Measurements from ENCODE around the gene ELOB. TPM values are rescaled to one million over a fixed set of nuclear protein-coding genes. Genes with fewer than 3 reads are reported as not detected.
A peak's percentile ranks its signal among the peaks of the same experiment; 100 is the strongest.

Gene ELOB
- total RNA-seq, 4 donors from 2014 or later: 66.8 to 243 (median 220) TPM

DNA sequence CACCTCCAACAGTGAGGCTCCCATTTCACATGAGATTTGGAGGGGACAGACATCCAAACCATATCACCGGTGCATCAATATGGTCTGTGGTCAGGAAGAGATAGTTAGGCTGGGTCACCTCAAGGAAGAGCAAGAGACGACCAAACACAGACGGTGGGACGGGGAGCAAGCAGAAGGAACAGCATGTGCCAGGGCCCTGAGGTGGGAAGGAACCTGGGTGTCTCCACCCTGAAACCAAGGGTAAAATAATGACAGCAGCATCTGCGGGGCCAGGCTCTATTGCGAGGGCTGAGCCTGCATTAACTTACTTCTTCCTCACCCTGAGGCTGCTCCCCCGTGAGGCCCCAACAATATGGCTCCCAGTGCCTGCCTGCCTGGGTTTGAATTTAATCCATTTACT is 31.1 kb upstream of the ELOB start:
- Histone ChIP-seq H3K36me3 (no peaks in the 10 kb centered on the region), H3K27ac (no peak overlapping the region)
- peak in 1 of 3 donors; percentile 14 for DNase-seq

DNA sequence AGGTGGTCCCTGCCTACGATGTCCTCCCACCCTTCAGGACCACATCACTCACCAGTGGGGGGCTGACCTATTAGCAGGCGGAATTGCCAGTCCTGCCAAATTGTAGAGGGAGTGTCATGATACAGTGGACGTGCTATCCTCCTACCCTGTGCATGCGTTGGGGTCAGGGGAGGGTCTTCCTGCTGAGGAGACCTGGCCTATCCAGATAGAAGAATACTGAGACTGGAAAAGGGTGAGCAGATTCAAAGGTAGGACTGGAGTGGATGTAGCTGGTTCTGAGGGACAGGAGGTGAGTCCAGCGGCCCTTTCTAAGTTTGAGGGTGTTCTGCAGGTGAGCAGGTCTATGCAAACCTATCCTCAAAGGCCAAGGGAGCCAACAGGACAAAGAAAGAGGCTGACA is 29.2 kb upstream of the ELOB start:
- H3K36me3 ChIP-seq: no peaks in the 10 kb centered on the region
- H3K9me3 ChIP-seq: peaks cover 0 to 8% (median 2%) of the 10 kb centered on the region in 4 donors
- H3K4me1 ChIP-seq: no peaks in the 10 kb centered on the region
- TF ChIP-seq, protein P1, sequence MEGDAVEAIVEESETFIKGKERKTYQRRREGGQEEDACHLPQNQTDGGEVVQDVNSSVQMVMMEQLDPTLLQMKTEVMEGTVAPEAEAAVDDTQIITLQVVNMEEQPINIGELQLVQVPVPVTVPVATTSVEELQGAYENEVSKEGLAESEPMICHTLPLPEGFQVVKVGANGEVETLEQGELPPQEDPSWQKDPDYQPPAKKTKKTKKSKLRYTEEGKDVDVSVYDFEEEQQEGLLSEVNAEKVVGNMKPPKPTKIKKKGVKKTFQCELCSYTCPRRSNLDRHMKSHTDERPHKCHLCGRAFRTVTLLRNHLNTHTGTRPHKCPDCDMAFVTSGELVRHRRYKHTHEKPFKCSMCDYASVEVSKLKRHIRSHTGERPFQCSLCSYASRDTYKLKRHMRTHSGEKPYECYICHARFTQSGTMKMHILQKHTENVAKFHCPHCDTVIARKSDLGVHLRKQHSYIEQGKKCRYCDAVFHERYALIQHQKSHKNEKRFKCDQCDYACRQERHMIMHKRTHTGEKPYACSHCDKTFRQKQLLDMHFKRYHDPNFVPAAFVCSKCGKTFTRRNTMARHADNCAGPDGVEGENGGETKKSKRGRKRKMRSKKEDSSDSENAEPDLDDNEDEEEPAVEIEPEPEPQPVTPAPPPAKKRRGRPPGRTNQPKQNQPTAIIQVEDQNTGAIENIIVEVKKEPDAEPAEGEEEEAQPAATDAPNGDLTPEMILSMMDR (IDR thresholded peaks at IDR 0.05): no peak
- TF ChIP-seq POLR2A (IDR thresholded peaks at IDR 0.05): no peak
- H3K27me3 ChIP-seq: no peaks in the 10 kb centered on the region
- no peak overlapping the region for H3K27ac ChIP-seq
- H3K4me3 ChIP-seq: no peak overlapping the region
- DNase-seq: peak in 1 of 3 donors; percentile 6

More for the DNA sequence above, 31.1 kb upstream of the ELOB start:
- Histone ChIP-seq H3K27me3 (no peaks in the 10 kb centered on the region), H3K9me3 (peaks cover 0 to 8% (median 2%) of the 10 kb centered on the region in 4 donors), H3K4me1 (no peaks in the 10 kb centered on the region), H3K4me3 (no peak overlapping the region)
- TF ChIP-seq POLR2A (IDR thresholded peaks at IDR 0.05): no peak
- TF ChIP-seq, protein P1 (IDR thresholded peaks at IDR 0.05): no peak

DNA sequence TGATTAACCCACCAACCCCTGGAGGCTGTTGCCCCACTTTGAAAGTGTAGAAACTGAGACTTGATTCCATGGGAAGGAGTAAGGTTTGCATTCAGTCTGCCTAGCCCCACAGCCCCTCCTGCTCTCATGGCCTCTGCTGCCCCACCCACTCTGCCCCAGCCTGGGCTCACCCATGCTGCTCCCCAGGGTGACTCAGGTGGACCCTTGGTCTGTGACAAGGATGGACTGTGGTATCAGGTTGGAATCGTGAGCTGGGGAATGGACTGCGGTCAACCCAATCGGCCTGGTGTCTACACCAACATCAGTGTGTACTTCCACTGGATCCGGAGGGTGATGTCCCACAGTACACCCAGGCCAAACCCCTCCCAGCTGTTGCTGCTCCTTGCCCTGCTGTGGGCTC is 27.6 kb upstream of the ELOB start:
- H3K9me3 ChIP-seq: peaks cover 0 to 8% (median 2%) of the 10 kb centered on the region in 4 donors
- H3K27ac ChIP-seq: no peak overlapping the region
- H3K4me1 ChIP-seq: no peaks in the 10 kb centered on the region
- no peak overlapping the region for H3K4me3 ChIP-seq
- TF ChIP-seq, protein P1 (IDR thresholded peaks at IDR 0.05): no peak
- no peak for TF ChIP-seq POLR2A (IDR thresholded peaks at IDR 0.05)
- H3K27me3 ChIP-seq: no peaks in the 10 kb centered on the region
- DNase-seq: peak in 1 of 3 donors; percentile 39
- no peaks in the 10 kb centered on the region for H3K36me3 ChIP-seq

DNA sequence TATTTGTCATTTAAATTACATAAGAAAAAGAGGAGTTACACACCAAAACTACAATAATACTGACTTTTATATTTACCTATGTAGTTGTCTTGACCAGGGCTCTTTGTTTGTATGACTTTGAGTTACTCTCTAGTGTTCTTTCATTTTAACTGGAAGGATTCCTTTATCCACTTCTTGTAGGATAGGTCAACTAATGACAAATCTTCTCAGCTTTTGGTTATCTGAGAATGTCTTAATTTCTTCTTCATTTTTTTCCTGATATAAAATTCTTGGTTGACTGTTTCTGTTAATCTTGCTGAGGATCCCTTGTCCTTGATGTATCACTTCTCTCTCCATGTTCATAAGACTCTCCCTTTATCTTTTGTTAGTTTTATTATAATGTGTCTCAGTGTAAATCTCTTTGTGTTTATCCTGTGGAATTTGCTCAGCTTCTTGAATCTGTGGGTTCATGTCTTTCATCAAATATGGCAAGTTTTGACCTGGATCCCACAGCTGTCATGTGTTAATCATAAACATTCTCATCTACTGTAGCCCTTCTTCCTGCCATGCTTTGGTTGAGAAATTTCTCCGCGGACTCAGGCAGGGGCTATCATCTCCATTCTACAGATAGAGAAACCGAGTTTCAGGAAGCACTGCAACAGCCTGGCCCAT is 26.6 kb upstream of the ELOB start:
- H3K4me1 ChIP-seq: no peaks in the 10 kb centered on the region
- no peaks in the 10 kb centered on the region for H3K27me3 ChIP-seq
- H3K36me3 ChIP-seq: no peaks in the 10 kb centered on the region
- TF ChIP-seq POLR2A (IDR thresholded peaks at IDR 0.05): no peak
- TF ChIP-seq, protein P1 (IDR thresholded peaks at IDR 0.05): no peak
- no peak overlapping the region for H3K4me3 ChIP-seq
- DNase-seq: no peak
- H3K9me3 ChIP-seq: peaks cover 0 to 8% (median 2%) of the 10 kb centered on the region in 4 donors
- H3K27ac ChIP-seq: no peak overlapping the region

DNA sequence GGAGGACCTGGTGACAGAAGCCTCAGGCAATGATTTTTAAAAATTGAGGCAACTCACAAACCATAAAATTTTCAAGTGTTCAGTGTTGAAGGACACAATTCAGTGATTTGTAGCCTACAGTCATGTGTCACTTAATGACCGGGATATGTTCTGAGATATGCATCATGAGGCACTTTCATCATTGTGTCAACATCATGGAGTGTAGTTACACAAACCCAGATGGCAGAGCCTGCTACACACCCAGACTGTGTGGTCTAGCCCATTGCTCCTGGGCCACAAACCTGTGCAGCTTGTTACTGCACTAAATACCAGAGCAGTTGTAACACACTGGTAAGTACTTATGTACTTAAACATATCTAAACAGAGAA is 22.8 kb upstream of the ELOB start:
- no peaks in the 10 kb centered on the region for H3K27me3 ChIP-seq
- no peaks in the 10 kb centered on the region for H3K4me1 ChIP-seq
- H3K27ac ChIP-seq: no peak overlapping the region
- H3K36me3 ChIP-seq: no peaks in the 10 kb centered on the region
- no peak overlapping the region for H3K4me3 ChIP-seq
- peak in 1 of 3 donors; percentile 52 for DNase-seq
- TF ChIP-seq POLR2A (IDR thresholded peaks at IDR 0.05): no peak
- TF ChIP-seq, protein P1 (IDR thresholded peaks at IDR 0.05): no peak
- H3K9me3 ChIP-seq: peaks cover 0 to 8% (median 2%) of the 10 kb centered on the region in 4 donors
